Measurements from ENCODE around the gene SBF1.
A peak's percentile ranks its signal among the peaks of the same experiment; 100 is the strongest.
"Not testable (repeated sequence)": the region's sequence is repeated elsewhere in the genome, so short reads cannot be mapped to it uniquely, and the experiment has no call there.

Gene SBF1

GRCh38 chr22:50400406-50400805, 74.4 kb downstream of the SBF1 start:
- DNase-seq = no peak

- no peak for DNase-seq
Observed at GRCh38 chr22:50399751-50400331, 75.0 kb downstream of the SBF1 start.

- no peak for DNase-seq
Observed at GRCh38 chr22:50398831-50399648, 75.8 kb downstream of the SBF1 start.

- not testable (repeated sequence) for DNase-seq
Observed at GRCh38 chr22:50397371-50398060, 77.3 kb downstream of the SBF1 start.

GRCh38 chr22:50396751-50397370, 78.0 kb downstream of the SBF1 start:
- DNase-seq = peak; percentile 11
